Stimulated activated CD8-positive, alpha-beta memory T cell treated with anti-CD3 and anti-CD28 coated beads, Interleukin-7, amount 100 ng/mL, for 24 hours (primary cell): Measurements from ENCODE around the gene CYP51A1.
"Not testable (repeated sequence)": the region's sequence is repeated elsewhere in the genome, so short reads cannot be mapped to it uniquely, and the experiment has no call there.

Experiments used
- DNase-seq: peaks from one replicate; pipeline ENCODE4 v3.0.0-alpha.2; 2020; ENCODE audit warnings: low read depth

CYP51A1 gene

GRCh38 chr7:92134271-92135051, at the start of gene CYP51A1:
CYP51A1 (minus strand) TSS chr7:92134477; CDS start chr7:92134364, 113 bp downstream.
- peak; percentile 89 for DNase-seq

GRCh38 chr7:92178928-92179924, 44.9 kb upstream of the CYP51A1 start, which contains the start of gene LRRD1:
LRRD1 (minus strand) TSS chr7:92179142; CDS start chr7:92165202, 13,940 bp downstream.
- DNase-seq: peak; percentile 76

GRCh38 chr7:92177362-92177761, 43.1 kb upstream of the CYP51A1 start:
- no peak for DNase-seq

- DNase-seq: not testable (repeated sequence)
Observed at GRCh38 chr7:92169529-92169928, 35.3 kb upstream of the CYP51A1 start.

- DNase-seq: no peak
Observed at GRCh38 chr7:92161271-92161670, 27.0 kb upstream of the CYP51A1 start.

- DNase-seq: no peak
Observed at GRCh38 chr7:92158660-92159575, 24.6 kb upstream of the CYP51A1 start.

GRCh38 chr7:92156990-92157389, 22.7 kb upstream of the CYP51A1 start:
- DNase-seq: no peak

- no peak for DNase-seq
Observed at GRCh38 chr7:92155108-92155739, 20.9 kb upstream of the CYP51A1 start.

- DNase-seq: no peak
Observed at GRCh38 chr7:92150450-92151017, 16.3 kb upstream of the CYP51A1 start.

- DNase-seq: no peak
Observed at GRCh38 chr7:92149736-92150239, 15.5 kb upstream of the CYP51A1 start.

GRCh38 chr7:92143192-92143880, 9.1 kb upstream of the CYP51A1 start:
- DNase-seq: not testable (repeated sequence)

GRCh38 chr7:92142791-92143190, 8.5 kb upstream of the CYP51A1 start:
- not testable (repeated sequence) for DNase-seq

- DNase-seq: no peak
Observed at GRCh38 chr7:92141161-92141560, 6.9 kb upstream of the CYP51A1 start.

- DNase-seq: no peak
Observed at GRCh38 chr7:92137557-92137956, 3.3 kb upstream of the CYP51A1 start.

GRCh38 chr7:92135052-92135889, 994 bp upstream of the CYP51A1 start:
- no peak for DNase-seq

- DNase-seq: peak; percentile 56
Observed at GRCh38 chr7:92133737-92134270, 473 bp downstream of the CYP51A1 start.

GRCh38 chr7:92133133-92133736, 1.0 kb downstream of the CYP51A1 start:
- no peak for DNase-seq

GRCh38 chr7:92131764-92132330, 2.4 kb downstream of the CYP51A1 start:
- no peak for DNase-seq
